Kidney (tissue), 14 donors: Measurements from ENCODE around the gene MAP3K19. TPM values are rescaled to one million over a fixed set of nuclear protein-coding genes. Genes with fewer than 3 reads are reported as not detected.

Source experiments
- DNase-seq, 5 donors: peaks; one replicate each; pipeline ENCODE4 v3.0.0-alpha.2; 2013 to 2020
- FAIRE-seq: peaks from 2 replicates; lab custom pipeline; 2012; peaks lifted over from hg19 to GRCh38; lab: Jason Lieb, UNC
- H3K27ac ChIP-seq, 2 donors: one replicate each; pipeline ENCODE4 v1.7.0; 2013; ENCODE audit warnings: low read depth in 2 of 2, low read length in 2 of 2, inconsistent platforms in 1 of 2
- H3K27me3 ChIP-seq: one replicate; pipeline ENCODE4 v1.7.1; 2013; ENCODE audit warnings: low read length, inconsistent platforms; ENCODE audit not compliant: control insufficient read depth, insufficient read depth
- H3K36me3 ChIP-seq, 3 donors: one replicate each; pipeline versions ENCODE4 v1.7.0 to v1.7.1; 2013; ENCODE audit warnings: low read length in 3 of 3, control low read depth in 1 of 3, inconsistent platforms in 1 of 3; ENCODE audit not compliant: insufficient read depth in 3 of 3, control insufficient read depth in 2 of 3
- H3K4me1 ChIP-seq, 3 donors: one replicate each; pipeline versions ENCODE4 v1.7.0 to v1.7.1; 2013; ENCODE audit warnings: low read length in 3 of 3, inconsistent platforms in 1 of 3, low read depth in 1 of 3; ENCODE audit not compliant: control insufficient read depth in 2 of 3, insufficient read depth in 2 of 3
- H3K4me3 ChIP-seq, 3 donors: one replicate each; pipeline versions ENCODE4 v1.7.0 to v1.8.1; 2013; ENCODE audit warnings: low read length in 3 of 3, control low read depth in 1 of 3, inconsistent platforms in 1 of 3
- H3K9ac ChIP-seq, 3 donors: one replicate each; pipeline versions ENCODE4 v1.7.0 to v1.7.1; 2013; ENCODE audit warnings: low read length in 3 of 3, control low read depth in 1 of 3, inconsistent platforms in 1 of 3
- H3K9me3 ChIP-seq, 3 donors: one replicate each; pipeline versions ENCODE4 v1.7.0 to v1.7.1; 2013; ENCODE audit warnings: low read length in 3 of 3, control low read depth in 1 of 3, inconsistent platforms in 1 of 3; ENCODE audit not compliant: control insufficient read depth in 2 of 3, insufficient read depth in 1 of 3
- intact Hi-C: fragments of 100-400 bp; cut with DNase I; formaldehyde crosslinking; loops from one replicate; pipeline ENCODE4 v1.11.1; 2022
- polyA plus RNA-seq: library from polyadenylated mRNA; stranded (reverse); fragments of 350-450 nt; fragmentation: Illumina TruSeq; extraction: RNeasy Lipid Tissue Mini Kit (QIAGEN cat#74804); gene quantifications from one replicate; pipeline ENCODE4 v1.2.3, GENCODE V29; 2014; ENCODE audit warnings: low read depth, low replicate concordance; ENCODE audit not compliant: insufficient read depth
- total RNA-seq: library from RNA; stranded (reverse); fragmentation: NEBNext Ultra II Directional; extraction: Animal tissue kit (Norgen Biotek cat#: 25700); gene quantifications from one replicate; pipeline ENCODE4 v1.2.1, GENCODE V29; 2021
- TF ChIP-seq, protein P1 (sequence below): IDR thresholded peaks from 3 replicates; pipeline ENCODE4 v1.5.1; 2012; ENCODE audit warnings: mild to moderate bottlenecking, moderate library complexity, borderline replicate concordance; ENCODE audit not compliant: insufficient read depth; ENCODE audit errors: extremely low read depth
- donor health status: control.
- donor health status: control.
- donor health status: control.
- donor health status: control.
- donor health status: control.
- donor health status: DM: yes; HTN: yes; CAD: no.
- donor health status: Normal renal cell carcinoma (clear cell type).

The MAP3K19 gene
- total and polyA plus RNA-seq, 2 donors from 2014 or later, result not detected

- Histone ChIP-seq H3K27me3 (no peaks in the 10 kb centered on the region), H3K9me3 (no peaks in the 10 kb centered on the region), H3K27ac (no peak overlapping the region), H3K9ac (no peak overlapping the region), H3K4me1 (no peaks in the 10 kb centered on the region), H3K4me3 (no peak overlapping the region), H3K36me3 (no peaks in the 10 kb centered on the region)
- FAIRE-seq, result no peak
- TF ChIP-seq, protein P1, sequence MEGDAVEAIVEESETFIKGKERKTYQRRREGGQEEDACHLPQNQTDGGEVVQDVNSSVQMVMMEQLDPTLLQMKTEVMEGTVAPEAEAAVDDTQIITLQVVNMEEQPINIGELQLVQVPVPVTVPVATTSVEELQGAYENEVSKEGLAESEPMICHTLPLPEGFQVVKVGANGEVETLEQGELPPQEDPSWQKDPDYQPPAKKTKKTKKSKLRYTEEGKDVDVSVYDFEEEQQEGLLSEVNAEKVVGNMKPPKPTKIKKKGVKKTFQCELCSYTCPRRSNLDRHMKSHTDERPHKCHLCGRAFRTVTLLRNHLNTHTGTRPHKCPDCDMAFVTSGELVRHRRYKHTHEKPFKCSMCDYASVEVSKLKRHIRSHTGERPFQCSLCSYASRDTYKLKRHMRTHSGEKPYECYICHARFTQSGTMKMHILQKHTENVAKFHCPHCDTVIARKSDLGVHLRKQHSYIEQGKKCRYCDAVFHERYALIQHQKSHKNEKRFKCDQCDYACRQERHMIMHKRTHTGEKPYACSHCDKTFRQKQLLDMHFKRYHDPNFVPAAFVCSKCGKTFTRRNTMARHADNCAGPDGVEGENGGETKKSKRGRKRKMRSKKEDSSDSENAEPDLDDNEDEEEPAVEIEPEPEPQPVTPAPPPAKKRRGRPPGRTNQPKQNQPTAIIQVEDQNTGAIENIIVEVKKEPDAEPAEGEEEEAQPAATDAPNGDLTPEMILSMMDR, result no peak
- intact Hi-C loops, result no loop called here
- DNase-seq, result no peak
Measured at GRCh38 chr2:135010200-135010942, 36.9 kb downstream of the MAP3K19 start.

- Histone ChIP-seq H3K27ac (no peak overlapping the region), H3K36me3 (no peaks in the 10 kb centered on the region), H3K9ac (no peak overlapping the region), H3K27me3 (no peaks in the 10 kb centered on the region), H3K4me3 (no peak overlapping the region), H3K9me3 (no peaks in the 10 kb centered on the region), H3K4me1 (no peaks in the 10 kb centered on the region)
- DNase-seq, result no peak
- intact Hi-C loops, result no loop called here
- no peak for FAIRE-seq
- TF ChIP-seq, protein P1, result no peak
Measured at GRCh38 chr2:135009339-135009738, 37.9 kb downstream of the MAP3K19 start.

DNA sequence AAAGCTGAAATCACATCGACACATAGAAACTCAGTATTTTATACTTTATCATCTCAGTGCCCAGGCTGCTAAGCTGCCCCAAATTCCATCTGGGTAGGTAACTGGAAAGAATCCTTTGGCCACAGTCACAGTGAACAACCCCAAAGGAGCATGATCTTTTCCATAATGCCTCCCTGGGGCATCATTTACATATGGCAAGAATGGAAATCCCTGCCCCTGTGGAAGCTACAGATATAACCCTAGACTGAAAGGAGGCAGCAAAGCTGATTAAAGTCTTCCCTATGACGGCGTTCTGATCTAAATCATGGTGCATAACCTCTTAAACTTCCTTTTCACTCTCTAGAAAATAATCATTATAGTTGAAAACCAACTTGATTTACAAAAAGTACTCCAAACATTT lies 41.5 kb downstream of the MAP3K19 start:
- DNase-seq (no peak), FAIRE-seq (no peak)
- intact Hi-C loops, result no loop called here
- Histone ChIP-seq H3K27ac (no peak overlapping the region), H3K4me3 (no peak overlapping the region), H3K4me1 (no peaks in the 10 kb centered on the region), H3K9ac (no peak overlapping the region), H3K36me3 (no peaks in the 10 kb centered on the region), H3K27me3 (no peaks in the 10 kb centered on the region), H3K9me3 (no peaks in the 10 kb centered on the region)
- TF ChIP-seq, protein P1, result no peak
